HG02840 (cell line): ENCODE results near the gene SERTAD1.

Experiments
- ATAC-seq: cut with Tn5 transposase; IDR thresholded peaks from one replicate; pipeline ENCODE4 v1.9.1; 2021; ENCODE audit warnings: mild to moderate bottlenecking, moderate library complexity, moderate number of reproducible peaks; ENCODE audit not compliant: unreplicated experiment, low FRiP score

Gene SERTAD1

DNA sequence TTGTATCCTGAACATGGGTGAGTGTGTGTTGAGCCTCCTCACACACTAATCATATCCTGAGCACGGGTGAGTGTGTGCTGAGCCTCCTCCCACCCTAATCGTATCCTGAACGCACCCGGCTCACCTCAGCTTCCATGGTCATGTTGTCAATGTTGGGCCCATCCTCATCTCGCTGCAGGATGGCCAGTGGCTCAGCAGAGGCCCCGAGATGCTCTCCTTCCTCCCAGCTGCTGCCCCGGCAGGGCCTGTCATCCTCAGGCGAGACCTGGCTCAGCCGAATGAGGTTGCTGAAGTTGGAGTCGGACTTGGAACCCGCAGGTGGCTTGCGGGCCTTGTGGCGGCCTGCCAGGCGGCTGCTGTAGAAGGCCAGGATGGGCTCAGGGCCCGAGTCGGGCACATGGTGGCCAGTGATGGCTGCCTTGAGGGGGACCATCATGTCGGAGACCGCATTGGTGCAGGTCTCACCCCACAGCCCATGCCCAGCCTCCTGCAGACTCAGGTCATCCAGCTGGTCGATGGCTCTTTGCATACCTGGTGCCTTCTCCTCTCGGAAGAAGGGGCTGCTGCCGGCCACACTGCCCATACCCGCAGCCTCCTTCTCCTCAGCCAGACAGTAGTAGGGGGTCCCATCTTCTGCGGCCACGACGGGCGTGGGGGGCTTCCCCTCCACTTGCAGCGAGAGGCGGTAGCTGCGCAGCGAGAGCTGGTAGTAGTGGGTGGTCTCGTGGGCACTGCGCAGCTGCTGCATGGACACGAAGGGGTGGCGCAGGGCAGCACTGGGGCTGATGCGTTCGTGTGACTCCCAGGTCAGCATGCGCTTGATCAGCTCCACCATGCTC, 45.4 kb downstream of the SERTAD1 start:
- no peak for ATAC-seq

DNA sequence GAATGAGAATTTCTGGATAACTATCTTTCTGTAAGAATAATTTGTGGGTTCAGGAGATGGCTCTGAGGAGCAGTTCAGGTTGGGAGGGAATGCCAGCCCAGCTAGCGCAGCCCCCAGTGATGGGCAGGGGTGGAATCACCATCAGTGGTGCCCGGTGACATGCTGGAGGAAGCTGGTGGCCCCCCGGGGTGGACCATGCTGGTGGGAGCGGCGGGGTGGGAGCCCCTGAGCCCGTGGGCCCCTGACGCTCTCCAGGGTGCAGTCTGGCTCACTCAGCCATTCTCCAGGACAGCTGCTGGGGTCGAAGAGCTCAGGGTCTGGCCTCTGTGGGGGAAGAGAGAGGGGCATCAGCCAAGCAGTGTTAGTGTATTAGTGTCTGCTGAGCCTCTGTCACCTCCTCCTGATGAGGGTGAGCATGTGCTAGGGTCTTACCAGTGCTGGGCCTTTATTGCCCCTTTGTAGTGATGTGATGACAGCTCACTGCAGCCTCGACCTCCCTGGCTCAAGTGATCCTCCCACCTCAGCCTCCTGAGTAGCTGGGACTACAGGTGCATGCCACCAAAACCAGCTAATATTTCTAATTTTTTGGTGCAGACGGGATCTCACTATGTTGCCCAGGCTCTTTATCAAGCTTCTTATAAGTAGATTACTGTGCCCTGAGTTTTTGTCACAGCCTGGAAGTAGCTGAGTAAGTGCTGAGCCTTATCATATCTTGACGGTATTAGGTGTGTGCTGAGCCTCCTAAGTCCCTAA, 46.2 kb downstream of the SERTAD1 start:
- ATAC-seq, result no peak

DNA sequence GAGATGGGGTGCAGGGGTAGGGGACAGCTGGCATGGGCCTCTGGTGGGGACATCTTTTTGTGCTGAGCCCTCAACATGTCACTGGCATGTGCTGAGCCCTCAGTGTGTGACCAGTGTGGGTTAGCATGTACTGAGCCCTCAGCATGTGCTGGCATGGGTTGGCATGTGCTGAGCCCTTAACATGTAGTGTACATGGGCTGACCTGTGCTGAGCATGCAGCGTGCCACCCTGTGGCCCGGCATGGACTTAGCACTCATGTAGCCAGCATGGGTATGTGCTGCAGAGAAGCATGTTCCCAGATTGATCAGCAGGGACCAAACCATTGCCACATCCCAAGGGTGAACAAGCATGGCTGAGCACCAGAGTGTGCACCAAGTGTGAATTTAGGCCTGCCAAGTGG, 47.3 kb downstream of the SERTAD1 start:
- ATAC-seq, result no peak

DNA sequence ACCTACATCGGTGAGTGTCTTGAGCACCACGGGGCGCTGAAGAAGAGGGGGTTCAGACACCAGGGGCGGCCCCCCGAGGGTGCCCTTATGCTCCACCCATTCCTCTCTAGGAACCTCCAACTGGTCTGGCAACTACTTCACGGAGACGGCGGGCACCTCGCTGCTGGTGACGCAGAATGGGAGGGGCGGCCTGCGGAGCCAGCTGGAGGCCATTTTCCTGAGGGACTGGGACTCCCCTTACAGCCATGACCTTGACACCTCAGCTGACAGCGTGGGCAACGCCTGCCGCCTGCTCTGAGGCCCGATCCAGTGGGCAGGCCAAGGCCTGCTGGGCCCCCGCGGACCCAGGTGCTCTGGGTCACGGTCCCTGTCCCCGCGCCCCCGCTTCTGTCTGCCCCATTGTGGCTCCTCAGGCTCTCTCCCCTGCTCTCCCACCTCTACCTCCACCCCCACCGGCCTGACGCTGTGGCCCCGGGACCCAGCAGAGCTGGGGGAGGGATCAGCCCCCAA, 47.9 kb downstream of the SERTAD1 start:
- ATAC-seq, result no peak

DNA sequence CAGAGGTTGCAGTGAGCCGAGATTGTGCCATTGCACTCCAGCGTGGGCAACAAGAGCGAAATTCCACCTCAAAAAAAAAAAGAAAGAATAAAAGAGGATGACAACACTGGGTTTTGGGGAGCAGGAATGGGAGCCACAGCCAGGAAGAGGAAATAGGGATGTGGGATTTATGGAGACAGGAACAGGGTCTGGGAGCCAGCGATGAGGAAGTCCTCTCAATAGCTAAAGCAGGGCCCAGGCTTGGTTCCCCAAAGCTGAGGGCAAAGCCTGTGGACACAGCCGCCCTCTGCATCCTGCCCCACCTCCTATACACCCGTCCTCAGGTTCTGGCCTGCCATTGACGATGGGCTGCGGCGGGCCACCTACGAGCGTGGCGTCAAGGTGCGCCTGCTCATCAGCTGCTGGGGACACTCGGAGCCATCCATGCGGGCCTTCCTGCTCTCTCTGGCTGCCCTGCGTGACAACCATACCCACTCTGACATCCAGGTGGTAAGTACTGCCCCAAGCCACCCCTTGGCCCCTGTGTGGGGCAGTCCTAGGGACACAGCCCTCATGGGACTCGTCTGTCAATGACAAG, 49.4 kb downstream of the SERTAD1 start:
- no peak for ATAC-seq

DNA sequence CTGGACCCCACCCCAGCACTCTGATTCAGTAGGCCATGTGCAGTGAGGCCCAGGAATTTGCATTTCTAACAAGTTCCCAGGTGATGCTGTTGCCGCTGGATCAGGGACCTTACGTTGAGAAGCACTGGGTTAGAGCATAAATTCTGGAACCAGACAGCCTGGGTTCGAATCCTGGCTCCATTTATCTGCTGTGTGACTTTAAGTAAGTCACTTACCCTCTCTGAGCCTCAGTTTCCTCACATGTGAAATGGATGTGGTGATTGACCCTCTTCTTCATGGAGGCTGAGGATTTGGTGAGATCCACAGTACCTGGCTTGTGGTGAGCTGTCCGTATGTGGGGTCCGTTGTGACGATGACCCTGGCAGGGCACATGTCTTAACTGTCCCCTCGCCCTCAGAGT, 51.7 kb downstream of the SERTAD1 start:
- no peak for ATAC-seq

DNA sequence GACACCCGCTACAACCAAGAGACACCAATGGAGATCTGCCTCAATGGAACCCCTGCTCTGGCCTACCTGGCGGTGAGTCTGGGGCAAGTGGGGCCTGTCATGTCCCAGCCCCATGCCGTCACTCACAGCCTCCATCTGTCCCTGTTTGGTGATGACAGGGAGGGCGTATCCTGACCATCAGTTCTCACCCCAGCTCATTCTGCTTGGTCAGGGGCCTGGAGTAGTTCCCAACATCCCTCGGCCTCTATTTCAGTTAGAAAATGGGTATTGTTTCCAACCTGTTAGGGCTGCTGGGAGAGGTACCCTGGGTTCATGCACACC, 54.0 kb downstream of the SERTAD1 start:
- ATAC-seq, result no peak
